DOHH2 (cell line): ENCODE measurements around the gene AGRN.
"Not testable (repeated sequence)": the region's sequence is repeated elsewhere in the genome, so short reads cannot be mapped to it uniquely, and the experiment has no call there.

Experiments used
- H3F3A ChIP-seq: fragments of 200-600 bp; sonication (generic), shearing (Covaris generic); 2 replicates; pipeline ENCODE4 v1.6.0; 2016; ENCODE audit warnings: antibody characterized with exemption, mild to moderate bottlenecking; ENCODE audit not compliant: control insufficient read depth, insufficient read depth
- H3K27ac ChIP-seq: fragments of 200-600 bp; sonication (generic); 2 replicates; pipeline ENCODE4 v1.5.1; 2014; ENCODE audit warnings: low read depth, mild to moderate bottlenecking, low read length, moderate library complexity
- H3K27me3 ChIP-seq: fragments of 200-600 bp; sonication (generic); 2 replicates; pipeline ENCODE4 v1.6.1; 2014; ENCODE audit warnings: mild to moderate bottlenecking, low read length, mixed read lengths; ENCODE audit not compliant: control insufficient read depth
- H3K36me3 ChIP-seq: fragments of 200-600 bp; sonication (generic); 2 replicates; pipeline ENCODE4 v1.6.1; 2014; ENCODE audit warnings: mild to moderate bottlenecking, low read length, moderate library complexity, mixed read lengths; ENCODE audit not compliant: control insufficient read depth
- H3K4me1 ChIP-seq: fragments of 200-600 bp; sonication (generic); 2 replicates; pipeline ENCODE4 v1.6.1; 2014; ENCODE audit warnings: mild to moderate bottlenecking, low read length, mixed read lengths; ENCODE audit not compliant: control insufficient read depth
- H3K4me2 ChIP-seq: fragments of 200-600 bp; sonication (generic); 2 replicates; pipeline ENCODE4 v1.6.0; 2014; ENCODE audit warnings: mild to moderate bottlenecking, low read length, moderate library complexity
- H3K4me3 ChIP-seq: fragments of 200-600 bp; sonication (generic); 2 replicates; pipeline ENCODE4 v1.5.1; 2014; ENCODE audit warnings: mild to moderate bottlenecking, low read length, mixed read lengths
- H3K79me2 ChIP-seq: fragments of 200-600 bp; sonication (generic); 2 replicates; pipeline ENCODE4 v1.6.1; 2014; ENCODE audit warnings: mild to moderate bottlenecking, low read length, mixed read lengths; ENCODE audit not compliant: control insufficient read depth
- H3K9me2 ChIP-seq: fragments of 200-600 bp; sonication (generic); replicated peaks from 2 replicates; pipeline ENCODE4 v1.6.1; 2014; ENCODE audit warnings: mild to moderate bottlenecking, low read length, mixed read lengths; ENCODE audit not compliant: control insufficient read depth
- H3K9me3 ChIP-seq: fragments of 200-600 bp; sonication (generic); 2 replicates; pipeline ENCODE4 v1.6.1; 2014; ENCODE audit warnings: antibody characterized with exemption, low read length, mixed read lengths; ENCODE audit not compliant: control insufficient read depth, insufficient read depth
- H4K20me1 ChIP-seq: fragments of 200-600 bp; sonication (generic); 2 replicates; pipeline ENCODE4 v1.6.0; 2014; ENCODE audit warnings: low read depth, mild to moderate bottlenecking, antibody characterized with exemption, low read length, moderate library complexity; ENCODE audit not compliant: control insufficient read depth, insufficient read depth
- CTCF ChIP-seq: fragments of 200-600 bp; sonication (generic); IDR thresholded peaks from one replicate; pipeline ENCODE4 v1.5.1; 2014; ENCODE audit warnings: antibody characterized with exemption, mild to moderate bottlenecking, low read depth, low read length; ENCODE audit not compliant: poor library complexity, severe bottlenecking
- EZH2phosphoT487 ChIP-seq: fragments of 200-600 bp; sonication (generic); IDR thresholded peaks from 2 replicates; pipeline ENCODE4 v1.6.1; 2017; ENCODE audit warnings: borderline replicate concordance, mild to moderate bottlenecking, antibody characterized with exemption, low read length, moderate library complexity, mixed read lengths

The AGRN gene

GRCh38 chr1:1101503-1101902 lies 81.6 kb downstream of the AGRN start:
- no peak overlapping the region for H3K4me2 ChIP-seq
- peaks cover 11% of the 10 kb centered on the region for H3K9me3 ChIP-seq
- no peak for TF ChIP-seq EZH2phosphoT487
- no peak for TF ChIP-seq CTCF
- H3K9me2 ChIP-seq, result no peaks in the 10 kb centered on the region
- no peaks in the 10 kb centered on the region for H4K20me1 ChIP-seq
- no peaks in the 10 kb centered on the region for H3K36me3 ChIP-seq
- H3K4me1 ChIP-seq, result peaks cover 12% of the 10 kb centered on the region
- H3K27me3 ChIP-seq, result no peaks in the 10 kb centered on the region
- peaks cover 7% of the 10 kb centered on the region for H3K79me2 ChIP-seq
- no peak overlapping the region for H3K4me3 ChIP-seq
- no peak overlapping the region for H3K27ac ChIP-seq
- H3F3A ChIP-seq, result peaks cover 2% of the 10 kb centered on the region; the same call in 1 of the 2 replicates

GRCh38 chr1:1104152-1104551 lies 84.2 kb downstream of the AGRN start:
- not testable (repeated sequence) for H3K4me1 ChIP-seq, H3K4me2 ChIP-seq, H3K27ac ChIP-seq, H3K4me3 ChIP-seq, H3K9me2 ChIP-seq, H3K36me3 ChIP-seq, H3K27me3 ChIP-seq, H4K20me1 ChIP-seq, H3F3A ChIP-seq
- peaks cover 14% of the 10 kb centered on the region for H3K9me3 ChIP-seq
- H3K79me2 ChIP-seq, result peaks cover 25% of the 10 kb centered on the region
